ENCODE data around the gene RER1. TPM values are rescaled to one million over a fixed set of nuclear protein-coding genes. Genes with fewer than 3 reads are reported as not detected.

Gene RER1
- total RNA-seq, 1 donor from 2014 or later, result 99.3 TPM

DNA sequence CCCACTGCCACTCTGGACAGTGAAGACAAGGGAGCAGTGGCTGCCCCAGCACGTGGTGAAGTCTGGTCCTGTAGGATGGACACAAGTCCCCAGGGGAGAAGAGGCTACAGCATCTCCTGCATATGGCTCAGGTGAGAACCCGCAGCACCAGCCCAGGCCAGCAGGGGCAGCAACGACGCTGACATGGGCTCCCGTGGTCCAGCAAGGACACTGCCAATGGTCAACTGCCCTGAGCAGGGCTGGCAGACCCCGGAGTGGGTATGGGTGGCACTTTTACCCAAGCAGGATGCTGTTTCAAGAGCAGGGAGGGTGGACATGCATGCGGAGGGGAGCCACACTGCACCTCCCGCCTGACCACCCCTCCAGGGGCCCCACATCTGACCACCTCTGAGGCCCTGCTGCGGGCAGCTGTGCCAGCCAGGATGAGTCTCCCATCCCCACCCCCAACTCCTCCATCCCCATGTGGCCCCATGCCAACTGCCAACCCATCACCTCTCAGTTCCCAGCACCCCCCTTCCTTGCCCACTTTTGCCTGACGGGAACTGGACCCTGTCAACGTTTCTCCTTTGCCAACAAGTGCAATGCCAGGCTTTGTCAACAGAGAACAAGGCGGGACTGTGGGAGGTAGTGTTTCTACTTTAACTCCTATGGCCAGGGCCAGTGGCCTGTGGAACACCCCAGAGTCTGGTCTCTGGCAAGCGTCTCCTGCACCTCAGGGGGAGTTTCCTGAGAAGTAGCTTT, 8.8 kb upstream of the RER1 start:
- peak; percentile 49 for DNase-seq (ENCODE audit: low spot score, unreplicated experiment)
- Mint-ChIP-seq H3K27me3 (no peaks in the 10 kb centered on the region), H3K4me1 (ENCODE audit: low read depth) (no peaks in the 10 kb centered on the region), H3K27ac (no peak overlapping the region), H3K36me3 (ENCODE audit: insufficient read depth) (no peaks in the 10 kb centered on the region), H3K4me3 (ENCODE audit: low read depth) (no peak overlapping the region), H3K9me3 (ENCODE audit: low read depth) (no peaks in the 10 kb centered on the region)
- TF ChIP-seq, protein P1, sequence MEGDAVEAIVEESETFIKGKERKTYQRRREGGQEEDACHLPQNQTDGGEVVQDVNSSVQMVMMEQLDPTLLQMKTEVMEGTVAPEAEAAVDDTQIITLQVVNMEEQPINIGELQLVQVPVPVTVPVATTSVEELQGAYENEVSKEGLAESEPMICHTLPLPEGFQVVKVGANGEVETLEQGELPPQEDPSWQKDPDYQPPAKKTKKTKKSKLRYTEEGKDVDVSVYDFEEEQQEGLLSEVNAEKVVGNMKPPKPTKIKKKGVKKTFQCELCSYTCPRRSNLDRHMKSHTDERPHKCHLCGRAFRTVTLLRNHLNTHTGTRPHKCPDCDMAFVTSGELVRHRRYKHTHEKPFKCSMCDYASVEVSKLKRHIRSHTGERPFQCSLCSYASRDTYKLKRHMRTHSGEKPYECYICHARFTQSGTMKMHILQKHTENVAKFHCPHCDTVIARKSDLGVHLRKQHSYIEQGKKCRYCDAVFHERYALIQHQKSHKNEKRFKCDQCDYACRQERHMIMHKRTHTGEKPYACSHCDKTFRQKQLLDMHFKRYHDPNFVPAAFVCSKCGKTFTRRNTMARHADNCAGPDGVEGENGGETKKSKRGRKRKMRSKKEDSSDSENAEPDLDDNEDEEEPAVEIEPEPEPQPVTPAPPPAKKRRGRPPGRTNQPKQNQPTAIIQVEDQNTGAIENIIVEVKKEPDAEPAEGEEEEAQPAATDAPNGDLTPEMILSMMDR (IDR thresholded peaks at IDR 0.05; ENCODE audit: unreplicated experiment), result peak; percentile 58

DNA sequence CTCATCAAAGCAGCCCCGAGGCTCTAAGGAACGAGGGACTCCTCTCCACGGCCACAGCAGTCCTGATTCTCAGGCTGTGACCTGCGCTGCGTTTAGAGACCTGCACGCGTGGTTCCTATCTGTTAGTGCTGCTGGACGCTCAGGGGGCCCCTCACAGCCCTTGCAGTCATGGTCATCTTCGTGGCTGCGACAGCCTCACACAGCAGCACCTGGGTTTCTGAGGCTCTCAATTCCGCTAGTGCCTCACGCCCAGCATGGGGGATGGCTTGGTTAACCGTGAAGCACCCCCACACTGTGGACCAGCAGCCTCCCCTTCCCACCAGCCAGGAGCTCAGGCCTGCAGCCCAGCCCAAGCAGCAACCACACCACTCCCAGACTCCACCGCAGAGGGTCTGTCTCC, 8.1 kb upstream of the RER1 start:
- H3K27ac Mint-ChIP-seq, result no peak overlapping the region
- H3K27me3 Mint-ChIP-seq, result no peaks in the 10 kb centered on the region
- H3K36me3 Mint-ChIP-seq (ENCODE audit: insufficient read depth), result no peaks in the 10 kb centered on the region
- no peak overlapping the region for H3K4me3 Mint-ChIP-seq (ENCODE audit: low read depth)
- no peaks in the 10 kb centered on the region for H3K9me3 Mint-ChIP-seq (ENCODE audit: low read depth)
- no peak for DNase-seq (ENCODE audit: low spot score, unreplicated experiment)
- H3K4me1 Mint-ChIP-seq (ENCODE audit: low read depth), result no peaks in the 10 kb centered on the region
- TF ChIP-seq, protein P1 (IDR thresholded peaks at IDR 0.05; ENCODE audit: unreplicated experiment), result no peak

DNA sequence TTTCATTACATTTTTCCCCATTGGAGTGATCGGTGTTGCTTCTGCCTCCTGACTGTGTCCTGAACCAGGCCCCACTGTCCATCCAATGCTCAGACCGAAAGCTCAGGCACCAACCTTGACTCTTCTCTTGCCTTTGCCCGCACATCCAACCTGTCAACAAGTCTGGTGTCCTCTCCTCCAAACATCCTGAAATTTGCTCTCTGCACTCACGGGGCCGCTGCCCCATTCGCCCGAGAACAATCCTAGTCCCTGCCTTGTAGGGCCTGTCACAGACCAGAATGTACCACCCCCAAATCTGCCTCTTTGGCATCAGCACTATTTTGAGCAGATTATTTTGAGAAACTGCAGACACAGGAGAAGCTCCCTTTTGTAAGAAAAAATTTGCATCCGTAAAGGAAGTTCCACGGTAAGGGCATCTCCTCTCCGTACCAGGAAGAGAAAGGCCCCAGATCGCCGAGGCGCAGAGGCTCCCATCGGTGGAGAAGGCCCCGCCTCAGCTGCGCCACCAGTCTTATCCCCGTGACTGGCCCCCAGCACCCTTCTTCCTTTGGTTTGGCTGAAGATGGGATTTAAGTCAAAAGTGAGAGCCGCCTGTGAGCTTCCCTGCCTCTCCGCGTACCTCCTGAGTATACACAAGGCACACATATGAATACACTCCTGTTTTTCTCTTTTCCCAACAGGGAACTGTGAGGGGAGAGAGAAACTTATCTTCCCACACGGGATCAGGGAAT, 7.3 kb upstream of the RER1 start:
- no peak overlapping the region for H3K4me3 Mint-ChIP-seq (ENCODE audit: low read depth)

DNA sequence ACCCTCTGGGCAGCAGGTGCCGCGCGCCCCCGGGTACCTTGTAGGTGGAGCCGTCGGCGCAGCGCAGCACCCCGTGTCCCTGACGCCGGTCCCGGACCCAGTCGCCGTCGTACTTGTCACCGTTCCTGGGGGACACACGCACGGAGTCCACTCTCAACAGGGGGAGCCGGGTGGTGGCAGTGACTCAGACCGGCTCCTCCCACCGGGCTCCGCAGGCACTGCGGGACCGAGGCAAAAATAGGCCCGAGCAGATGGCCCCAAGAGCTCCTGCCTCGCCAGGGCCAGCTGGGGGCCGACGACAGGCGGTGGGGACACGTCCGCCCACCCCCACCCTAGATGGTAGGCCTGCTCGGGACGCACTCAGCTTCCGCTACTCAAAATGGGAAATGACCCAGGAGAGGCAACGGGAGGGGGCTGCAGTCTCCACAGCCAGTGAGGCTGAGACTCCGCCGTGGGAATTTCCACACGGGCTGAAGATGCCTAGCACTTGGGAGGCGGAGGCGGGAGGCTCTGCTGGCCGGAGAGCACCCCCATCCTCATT, 6.6 kb upstream of the RER1 start:
- no peaks in the 10 kb centered on the region for H3K27me3 Mint-ChIP-seq
- no peaks in the 10 kb centered on the region for H3K4me1 Mint-ChIP-seq (ENCODE audit: low read depth)
- no peak overlapping the region for H3K4me3 Mint-ChIP-seq (ENCODE audit: low read depth)
- H3K27ac Mint-ChIP-seq, result no peak overlapping the region
- no peaks in the 10 kb centered on the region for H3K9me3 Mint-ChIP-seq (ENCODE audit: low read depth)
- TF ChIP-seq, protein P1 (IDR thresholded peaks at IDR 0.05; ENCODE audit: unreplicated experiment), result no peak
- no peaks in the 10 kb centered on the region for H3K36me3 Mint-ChIP-seq (ENCODE audit: insufficient read depth)
- no peak for DNase-seq (ENCODE audit: low spot score, unreplicated experiment)

More for the DNA sequence above, 7.3 kb upstream of the RER1 start:
- TF ChIP-seq, protein P1 (IDR thresholded peaks at IDR 0.05; ENCODE audit: unreplicated experiment), result no peak
- Mint-ChIP-seq H3K27ac (no peak overlapping the region), H3K4me1 (ENCODE audit: low read depth) (no peaks in the 10 kb centered on the region), H3K9me3 (ENCODE audit: low read depth) (no peaks in the 10 kb centered on the region), H3K27me3 (no peaks in the 10 kb centered on the region), H3K36me3 (ENCODE audit: insufficient read depth) (no peaks in the 10 kb centered on the region)
- no peak for DNase-seq (ENCODE audit: low spot score, unreplicated experiment)

DNA sequence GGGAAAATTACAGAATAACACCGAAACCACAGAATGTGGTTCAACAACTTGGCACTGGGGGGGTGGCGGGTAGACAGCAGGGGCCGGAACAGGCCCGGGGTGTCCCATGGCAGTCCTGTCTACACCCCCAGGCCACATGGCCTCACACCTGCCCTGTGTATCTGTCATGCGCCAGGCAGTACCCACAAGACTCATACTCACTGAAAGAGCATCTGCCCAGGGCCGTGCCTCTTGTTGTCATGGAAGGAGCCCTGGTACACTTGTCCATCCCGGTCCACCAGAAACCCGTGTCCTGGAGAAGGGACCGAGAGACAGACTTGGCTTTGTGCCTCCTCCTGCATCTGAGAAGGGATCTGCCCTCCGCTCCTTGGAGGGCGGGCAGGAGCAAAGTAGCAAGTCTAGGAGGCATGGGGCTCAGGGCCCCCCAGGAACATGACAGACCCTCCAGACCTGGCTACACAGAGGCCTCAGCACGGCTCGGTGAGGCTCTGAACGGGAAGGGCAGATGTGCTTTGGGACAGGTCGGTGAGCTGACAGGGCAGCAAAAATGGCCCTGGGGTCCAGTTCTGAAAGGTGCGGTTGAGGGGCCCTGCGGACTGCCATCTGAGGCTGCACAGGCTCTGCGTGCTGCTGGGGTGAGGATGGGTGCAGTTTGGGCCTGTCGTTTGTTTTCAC, 5.9 kb upstream of the RER1 start:
- TF ChIP-seq, protein P1 (IDR thresholded peaks at IDR 0.05; ENCODE audit: unreplicated experiment), result no peak
- Mint-ChIP-seq H3K4me3 (ENCODE audit: low read depth) (no peak overlapping the region), H3K9me3 (ENCODE audit: low read depth) (no peaks in the 10 kb centered on the region), H3K27ac (no peak overlapping the region), H3K4me1 (ENCODE audit: low read depth) (peaks cover 3% of the 10 kb centered on the region), H3K27me3 (no peaks in the 10 kb centered on the region), H3K36me3 (ENCODE audit: insufficient read depth) (no peaks in the 10 kb centered on the region)
- DNase-seq (ENCODE audit: low spot score, unreplicated experiment), result no peak
